Endothelial cell of umbilical vein (primary cell): Measurements from ENCODE around the gene MAP10.

Experiments
- CTCF ChIP-seq, 2 donors: IDR thresholded peaks; 1 replicate in 1 of 2; 2 replicates in 1 of 2; pipeline ENCODE4 v1.5.1; 2011; ENCODE audit warnings: low read length in 2 of 2, mild to moderate bottlenecking in 2 of 2, moderate library complexity in 2 of 2, control low read depth in 1 of 2, inconsistent platforms in 1 of 2, low read depth in 1 of 2; ENCODE audit not compliant: insufficient read depth in 1 of 2; ENCODE audit errors: extremely low read depth in 1 of 2
- EZH2 ChIP-seq: IDR thresholded peaks from 2 replicates; pipeline ENCODE4 v1.6.1; 2012; ENCODE audit warnings: borderline replicate concordance, low read depth, mild to moderate bottlenecking, moderate library complexity, low read length, inconsistent platforms; ENCODE audit not compliant: severe bottlenecking
- MYC ChIP-seq: IDR thresholded peaks from one replicate; pipeline ENCODE4 v1.6.1; 2011; ENCODE audit warnings: mild to moderate bottlenecking, low read depth, low read length
- POLR2A ChIP-seq: IDR thresholded peaks from 2 replicates; pipeline ENCODE4 v1.6.1; 2012; ENCODE audit warnings: low read depth, mild to moderate bottlenecking, control low read depth, low read length

DNA sequence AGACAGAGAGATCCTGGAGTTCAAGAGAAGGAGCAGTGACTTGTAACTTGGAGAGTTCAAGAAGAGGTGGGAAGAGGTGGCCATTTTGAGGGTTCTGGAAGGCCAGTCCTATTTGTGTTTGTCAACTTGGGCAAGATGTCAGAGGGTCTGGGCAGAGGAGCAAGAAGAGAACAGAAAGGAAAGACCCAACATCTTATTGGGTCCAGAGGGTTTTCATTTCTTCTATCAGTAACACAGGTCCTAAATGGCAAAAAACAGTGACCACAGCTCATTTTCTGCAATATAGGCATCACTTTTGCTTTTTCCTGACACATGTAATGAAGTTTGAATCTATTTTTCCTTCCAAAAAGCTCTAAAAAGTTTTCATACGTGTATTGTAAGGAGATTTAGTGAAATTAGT, 38.3 kb upstream of the MAP10 start:
- TF ChIP-seq CTCF (IDR thresholded peaks at IDR 0.05; ENCODE audit: extremely low read depth in 1 of 2, insufficient read depth in 1 of 2, low read depth in 1 of 2, low read length in 2 of 2), result no peak
- TF ChIP-seq EZH2, result no peak
- no peak for TF ChIP-seq POLR2A
- no peak for TF ChIP-seq MYC
